Liver (tissue), 3 donors: Measurements from ENCODE around the gene SH2D3A.

Source experiments
- ATF3 ChIP-seq: IDR thresholded peaks from 2 replicates; pipeline ENCODE4 v1.6.1; 2016; ENCODE audit warnings: antibody characterized with exemption
- EGR1 ChIP-seq, 2 donors: IDR thresholded peaks; 2 replicates each; pipeline ENCODE4 v1.6.1; 2016 to 2018; ENCODE audit warnings: antibody characterized with exemption in 2 of 2, low read depth in 2 of 2
- GABPA ChIP-seq, 2 donors: IDR thresholded peaks in 1 of 2; conservative IDR thresholded peaks in 1 of 2; 2 replicates each; pipeline ENCODE4 v1.6.1; 2016; ENCODE audit warnings: antibody characterized with exemption in 2 of 2, mild to moderate bottlenecking in 1 of 2, moderate library complexity in 1 of 2
- RAD21 ChIP-seq, 2 donors: IDR thresholded peaks; 2 replicates each; pipeline ENCODE4 v1.6.1; 2016; ENCODE audit warnings: antibody characterized with exemption in 2 of 2, mild to moderate bottlenecking in 2 of 2
- REST ChIP-seq: IDR thresholded peaks from 2 replicates; pipeline ENCODE4 v1.6.1; 2016; ENCODE audit warnings: antibody characterized with exemption, mild to moderate bottlenecking
- SP1 ChIP-seq: IDR thresholded peaks from 2 replicates; pipeline ENCODE4 v1.6.1; 2018; ENCODE audit warnings: antibody characterized with exemption, mild to moderate bottlenecking
- TAF1 ChIP-seq: conservative IDR thresholded peaks from 2 replicates; pipeline ENCODE4 v1.6.1; 2016; ENCODE audit warnings: antibody characterized with exemption, mild to moderate bottlenecking
- TF ChIP-seq, protein P1 (sequence below): fragments of 150-350 bp; IDR thresholded peaks from 2 replicates; pipeline ENCODE4 v1.5.1; 2017; ENCODE audit warnings: improper control_type of control experiment, low read depth, low read length; ENCODE audit not compliant: missing input control
- TF ChIP-seq, protein P2 (sequence below): IDR thresholded peaks from 2 replicates; pipeline ENCODE4 v1.6.1; 2016; ENCODE audit warnings: antibody characterized with exemption
- donor health status: healthy.
- donor health status: healthy.

DNA sequence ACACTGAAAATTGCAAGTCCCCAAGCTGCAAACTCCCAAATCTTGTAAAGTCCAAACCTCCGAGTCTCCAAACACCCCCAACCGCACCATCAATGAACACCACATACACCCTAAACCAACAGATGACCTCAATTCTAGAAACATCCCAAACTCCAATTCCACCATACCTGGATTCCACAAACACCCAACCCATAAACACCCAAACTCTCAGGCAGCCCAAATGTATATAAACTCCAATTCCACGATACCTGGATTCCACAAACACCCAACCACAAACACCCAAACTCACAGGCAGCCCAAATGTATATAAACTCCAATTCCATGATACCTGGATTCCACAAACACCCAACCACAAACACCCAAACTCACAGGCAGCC is 47.3 kb downstream of the SH2D3A start:
- TF ChIP-seq, protein P1, sequence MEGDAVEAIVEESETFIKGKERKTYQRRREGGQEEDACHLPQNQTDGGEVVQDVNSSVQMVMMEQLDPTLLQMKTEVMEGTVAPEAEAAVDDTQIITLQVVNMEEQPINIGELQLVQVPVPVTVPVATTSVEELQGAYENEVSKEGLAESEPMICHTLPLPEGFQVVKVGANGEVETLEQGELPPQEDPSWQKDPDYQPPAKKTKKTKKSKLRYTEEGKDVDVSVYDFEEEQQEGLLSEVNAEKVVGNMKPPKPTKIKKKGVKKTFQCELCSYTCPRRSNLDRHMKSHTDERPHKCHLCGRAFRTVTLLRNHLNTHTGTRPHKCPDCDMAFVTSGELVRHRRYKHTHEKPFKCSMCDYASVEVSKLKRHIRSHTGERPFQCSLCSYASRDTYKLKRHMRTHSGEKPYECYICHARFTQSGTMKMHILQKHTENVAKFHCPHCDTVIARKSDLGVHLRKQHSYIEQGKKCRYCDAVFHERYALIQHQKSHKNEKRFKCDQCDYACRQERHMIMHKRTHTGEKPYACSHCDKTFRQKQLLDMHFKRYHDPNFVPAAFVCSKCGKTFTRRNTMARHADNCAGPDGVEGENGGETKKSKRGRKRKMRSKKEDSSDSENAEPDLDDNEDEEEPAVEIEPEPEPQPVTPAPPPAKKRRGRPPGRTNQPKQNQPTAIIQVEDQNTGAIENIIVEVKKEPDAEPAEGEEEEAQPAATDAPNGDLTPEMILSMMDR: no peak
- TF ChIP-seq SP1 (no peak), GABPA (IDR thresholded peaks at IDR 0.05 in 1 of 2, conservative IDR thresholded peaks at IDR 0.05 in 1 of 2) (no peak), ATF3 (no peak), REST (no peak), TAF1 (no peak), RAD21 (IDR thresholded peaks at IDR 0.05) (no peak), EGR1 (IDR thresholded peaks at IDR 0.05; ENCODE audit: low read depth in 2 of 2) (no peak)
- TF ChIP-seq, protein P2, sequence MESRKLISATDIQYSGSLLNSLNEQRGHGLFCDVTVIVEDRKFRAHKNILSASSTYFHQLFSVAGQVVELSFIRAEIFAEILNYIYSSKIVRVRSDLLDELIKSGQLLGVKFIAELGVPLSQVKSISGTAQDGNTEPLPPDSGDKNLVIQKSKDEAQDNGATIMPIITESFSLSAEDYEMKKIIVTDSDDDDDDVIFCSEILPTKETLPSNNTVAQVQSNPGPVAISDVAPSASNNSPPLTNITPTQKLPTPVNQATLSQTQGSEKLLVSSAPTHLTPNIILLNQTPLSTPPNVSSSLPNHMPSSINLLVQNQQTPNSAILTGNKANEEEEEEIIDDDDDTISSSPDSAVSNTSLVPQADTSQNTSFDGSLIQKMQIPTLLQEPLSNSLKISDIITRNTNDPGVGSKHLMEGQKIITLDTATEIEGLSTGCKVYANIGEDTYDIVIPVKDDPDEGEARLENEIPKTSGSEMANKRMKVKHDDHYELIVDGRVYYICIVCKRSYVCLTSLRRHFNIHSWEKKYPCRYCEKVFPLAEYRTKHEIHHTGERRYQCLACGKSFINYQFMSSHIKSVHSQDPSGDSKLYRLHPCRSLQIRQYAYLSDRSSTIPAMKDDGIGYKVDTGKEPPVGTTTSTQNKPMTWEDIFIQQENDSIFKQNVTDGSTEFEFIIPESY: no peak
